ENCODE results near the gene NFIB.

NFIB gene

DNA sequence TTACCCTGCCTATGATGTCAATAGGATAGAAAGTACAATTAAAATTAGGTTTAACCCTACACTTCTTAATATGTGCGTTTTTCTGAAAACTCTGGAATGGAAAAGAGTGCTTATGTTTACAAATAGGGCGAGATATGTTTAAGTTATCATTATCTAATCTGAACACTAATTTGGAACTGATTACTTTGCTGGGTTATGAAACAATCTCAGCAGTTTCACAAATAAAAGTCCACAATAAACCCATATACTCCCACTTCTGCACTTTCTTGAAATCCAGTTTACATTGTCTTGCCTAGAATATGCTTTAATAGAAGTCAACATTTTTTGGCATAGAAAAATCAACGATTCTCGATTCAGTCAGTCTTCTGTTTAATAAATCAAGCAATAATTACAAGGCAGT lies 236.3 kb downstream of the NFIB start:
- DNase-seq (ENCODE audit: low read depth in 3 of 3): no peak

DNA sequence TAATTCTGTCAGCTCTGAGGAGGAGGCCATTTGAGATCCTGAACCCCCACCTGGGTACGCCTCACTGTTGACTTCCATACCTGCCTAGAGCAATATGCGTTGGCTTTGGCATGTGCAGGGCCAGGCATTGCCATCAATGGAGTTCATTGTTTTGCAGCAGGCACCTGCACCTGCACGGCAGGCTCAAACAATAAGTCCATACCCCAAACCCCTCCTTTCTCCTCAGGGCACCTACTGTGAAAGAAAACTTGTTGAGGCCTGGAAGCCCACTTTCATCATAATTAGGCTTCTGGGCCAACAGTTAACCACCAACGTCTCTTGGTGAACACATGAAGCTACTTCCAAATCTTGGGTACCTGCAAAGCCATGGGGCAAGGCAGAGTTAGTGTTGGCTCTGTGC lies 238.7 kb downstream of the NFIB start:
- no peak for DNase-seq (ENCODE audit: low read depth in 3 of 3)

DNA sequence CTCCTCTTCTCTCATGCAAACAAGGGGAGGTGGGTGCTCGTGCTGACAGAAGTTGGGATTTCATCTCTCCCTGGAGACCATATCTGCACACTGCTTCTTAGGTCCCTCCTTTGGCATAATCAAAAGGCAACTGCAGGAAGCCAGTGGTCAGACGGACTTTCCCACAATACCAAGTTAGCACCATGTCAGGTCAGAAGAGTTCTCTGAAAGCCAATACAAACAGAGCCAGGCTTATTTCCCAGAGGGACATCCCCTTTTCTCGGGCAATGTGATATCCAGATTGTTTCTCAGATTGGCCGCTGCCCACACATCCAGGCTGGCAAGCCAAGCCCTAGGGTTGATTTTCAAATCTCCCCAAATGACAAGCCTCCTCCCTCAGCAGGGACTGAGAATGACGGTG lies 241.1 kb downstream of the NFIB start:
- DNase-seq (ENCODE audit: low read depth in 3 of 3): no peak

DNA sequence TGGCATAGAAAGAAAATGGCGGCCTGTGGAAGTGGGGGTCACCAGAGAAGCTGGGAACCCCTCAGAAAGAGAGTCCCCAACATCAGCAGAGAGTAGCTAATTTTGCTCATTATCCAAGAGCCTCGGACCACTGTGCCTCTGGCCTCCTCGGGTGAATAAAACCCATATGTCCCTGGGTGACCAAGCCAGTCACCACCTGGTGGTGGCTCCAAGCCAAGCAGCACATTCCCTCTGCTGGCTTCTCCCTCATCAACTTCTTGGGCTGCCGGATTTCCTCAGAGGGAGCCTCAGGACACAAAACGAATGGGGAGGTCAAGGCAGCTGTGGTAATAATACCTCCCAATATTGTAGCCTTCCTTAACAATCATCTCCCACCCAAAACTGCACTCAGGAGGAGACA lies 242.5 kb downstream of the NFIB start:
- DNase-seq (ENCODE audit: low read depth in 3 of 3): no peak

DNA sequence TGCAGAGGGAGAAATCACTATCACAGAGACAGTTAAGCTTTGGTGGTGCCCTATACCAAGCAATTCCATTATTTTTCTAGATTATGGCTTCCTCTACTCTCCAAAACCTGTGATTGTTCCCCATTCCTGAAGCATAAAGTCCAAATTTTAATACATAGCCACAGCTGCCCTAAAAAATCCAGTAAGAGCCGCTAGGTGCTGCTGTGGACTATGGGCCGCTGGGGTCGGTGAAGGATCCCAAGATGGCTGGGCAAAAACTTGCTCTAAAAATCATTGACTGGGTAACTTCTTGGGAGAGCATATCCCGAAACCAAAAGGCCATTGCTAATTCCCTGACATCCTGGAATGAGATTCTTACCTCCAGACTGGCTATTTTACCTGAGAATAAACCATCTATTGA lies 245.3 kb downstream of the NFIB start:
- no peak for DNase-seq (ENCODE audit: low read depth in 3 of 3)

DNA sequence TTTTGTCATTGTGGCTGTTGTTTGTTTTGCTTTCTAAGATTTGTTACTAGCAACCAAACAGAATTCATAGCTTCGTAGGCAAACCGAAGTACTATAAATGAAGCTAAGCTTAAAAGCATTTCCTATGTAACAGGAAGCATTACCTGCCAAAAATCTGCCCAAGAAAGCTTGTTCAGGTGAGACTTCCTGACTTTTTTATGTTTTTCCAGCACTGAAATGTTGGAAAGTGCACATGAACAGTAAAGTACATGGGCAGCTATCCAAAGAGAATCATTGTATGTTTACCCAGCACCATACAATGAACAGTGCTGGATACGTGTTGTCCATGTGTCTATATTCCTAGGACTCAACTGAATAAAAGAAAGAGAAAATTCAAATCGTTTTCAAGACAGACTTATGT lies 247.1 kb downstream of the NFIB start:
- DNase-seq (ENCODE audit: low read depth in 3 of 3): no peak

DNA sequence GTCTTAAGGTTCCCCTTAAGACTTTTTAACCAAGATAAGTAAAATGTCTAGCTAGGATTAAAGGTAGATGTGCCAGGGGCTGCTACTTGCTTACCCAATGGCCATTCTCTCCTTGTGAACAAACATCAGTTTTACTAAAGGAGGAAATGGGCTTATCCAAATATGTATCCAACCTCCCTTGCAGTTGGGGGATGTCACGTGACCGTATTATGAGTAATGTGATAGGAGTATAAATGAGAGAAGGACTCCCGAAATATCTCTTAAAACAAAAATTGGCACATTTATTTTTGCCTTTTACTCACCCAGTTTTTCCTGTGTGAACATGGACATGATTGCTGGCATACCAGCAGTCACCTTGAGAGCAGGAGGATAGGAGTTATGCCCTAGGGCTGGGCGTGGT lies 247.9 kb downstream of the NFIB start:
- no peak for DNase-seq (ENCODE audit: low read depth in 3 of 3)

DNA sequence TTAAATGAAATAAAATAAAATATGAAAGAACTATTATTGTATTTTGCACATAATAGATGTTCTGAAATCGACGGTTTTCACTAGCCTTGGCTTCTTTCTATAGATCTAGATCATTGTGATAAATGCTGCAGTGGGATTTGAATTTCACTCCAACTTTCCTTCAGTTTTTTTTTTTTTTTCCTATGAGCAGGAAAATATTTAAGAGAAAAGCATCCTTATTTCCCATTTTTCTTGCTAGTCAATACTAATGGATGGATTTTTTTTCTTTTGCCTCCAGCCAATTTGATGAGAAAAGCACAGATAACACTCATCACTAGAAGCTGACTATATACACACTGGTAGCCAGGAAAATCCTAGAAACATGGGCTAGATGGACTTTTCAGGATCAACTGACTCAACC lies 249.0 kb downstream of the NFIB start:
- no peak for DNase-seq (ENCODE audit: low read depth in 3 of 3)

DNA sequence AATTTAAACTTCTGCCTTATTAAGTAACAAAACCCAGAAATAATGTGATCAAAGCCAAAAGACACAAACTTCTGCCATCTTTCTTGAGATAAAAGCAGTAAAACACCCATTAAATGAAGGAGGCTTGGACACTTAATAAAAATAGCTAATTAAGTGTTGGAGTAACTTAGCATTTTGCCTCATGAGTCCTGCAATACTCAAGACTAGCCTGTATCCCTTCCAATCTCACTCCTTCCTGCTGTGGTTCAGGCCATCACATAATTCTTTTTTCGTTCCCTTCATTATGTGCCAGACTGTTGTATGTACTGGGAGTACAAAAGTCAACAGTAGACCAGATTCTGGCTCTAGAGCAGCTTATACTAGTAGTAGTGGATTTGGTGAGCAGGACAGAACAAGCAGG lies 250.2 kb downstream of the NFIB start:
- DNase-seq (ENCODE audit: low read depth in 3 of 3): no peak

DNA sequence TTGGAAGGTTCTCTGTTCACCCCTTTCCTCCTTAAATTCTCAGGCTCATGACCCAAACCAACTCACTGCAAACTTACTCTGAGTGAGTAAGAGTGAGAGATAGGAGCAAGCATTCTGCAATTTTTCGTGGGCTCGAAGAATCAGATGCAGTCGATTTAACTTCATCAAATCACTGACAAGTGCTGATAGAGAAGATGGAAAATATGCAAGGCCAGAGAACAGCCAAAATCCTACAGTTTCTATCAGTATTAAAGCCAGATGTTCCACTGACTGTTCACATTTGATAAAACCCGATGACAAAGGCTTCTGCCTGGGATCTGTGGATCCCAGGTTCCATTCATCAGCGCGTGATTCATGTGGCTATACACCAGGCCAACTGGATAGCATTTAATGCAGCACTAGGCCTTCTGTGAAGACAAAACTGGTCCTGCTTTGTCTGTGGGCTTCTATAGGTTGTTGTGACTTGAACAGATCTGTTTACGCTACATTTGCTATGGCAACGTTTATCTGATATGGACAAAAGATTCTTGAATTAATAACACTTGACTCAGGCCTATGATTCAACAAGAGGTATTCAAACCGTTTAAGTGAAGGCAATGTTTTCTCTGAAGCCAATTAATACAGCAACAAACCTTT lies 251.2 kb downstream of the NFIB start:
- DNase-seq (ENCODE audit: low read depth in 3 of 3): no peak

DNA sequence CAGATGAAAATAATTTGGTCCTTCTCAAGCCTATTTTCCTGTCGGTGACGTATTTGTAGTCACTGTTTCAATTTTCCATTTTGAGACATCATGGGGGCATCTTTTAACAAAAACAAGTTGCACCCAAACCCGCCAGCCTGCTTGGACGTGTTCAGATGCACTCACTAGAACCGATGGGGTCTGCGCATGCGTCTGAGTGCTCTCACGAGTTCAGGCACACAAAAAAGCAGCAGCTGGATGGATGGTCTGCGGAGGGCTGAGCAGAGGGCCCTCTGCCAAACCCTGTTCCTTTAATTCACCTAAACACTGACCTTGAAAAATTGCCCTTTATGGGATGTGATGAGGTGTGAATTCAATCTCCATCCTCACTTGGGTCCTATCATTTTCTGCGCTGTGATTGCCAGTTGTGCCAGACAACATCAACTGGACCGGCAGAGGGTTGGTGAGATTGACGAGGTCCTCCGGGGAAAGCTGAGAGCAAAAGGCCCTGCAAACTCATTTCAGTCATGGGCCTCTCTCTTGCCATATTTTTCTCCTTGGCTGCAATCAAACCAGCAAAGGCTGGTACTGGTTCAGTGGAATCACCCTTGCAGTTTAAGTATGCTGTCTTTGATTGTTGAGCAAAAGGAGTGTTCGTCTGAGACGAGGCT lies 251.9 kb downstream of the NFIB start:
- no peak for DNase-seq (ENCODE audit: low read depth in 3 of 3)

DNA sequence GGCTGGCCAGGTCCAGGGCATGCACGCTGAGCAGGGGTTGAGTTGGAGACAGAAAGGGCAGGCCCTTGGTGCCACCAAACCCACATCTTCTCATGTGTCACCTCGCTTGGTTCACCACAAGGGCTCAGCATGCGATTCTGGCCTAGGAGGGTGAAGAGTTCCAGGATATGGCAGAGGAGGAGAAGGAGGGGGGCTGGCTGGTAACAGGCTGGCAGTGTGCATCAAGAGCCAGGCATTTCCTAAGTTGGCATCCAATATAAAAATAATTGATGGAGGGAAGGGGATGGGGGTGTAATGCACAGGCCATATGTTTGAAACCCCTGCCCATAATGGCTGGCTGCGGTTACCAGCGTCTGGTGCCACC lies 255.6 kb downstream of the NFIB start:
- no peak for DNase-seq (ENCODE audit: low read depth in 3 of 3)

DNA sequence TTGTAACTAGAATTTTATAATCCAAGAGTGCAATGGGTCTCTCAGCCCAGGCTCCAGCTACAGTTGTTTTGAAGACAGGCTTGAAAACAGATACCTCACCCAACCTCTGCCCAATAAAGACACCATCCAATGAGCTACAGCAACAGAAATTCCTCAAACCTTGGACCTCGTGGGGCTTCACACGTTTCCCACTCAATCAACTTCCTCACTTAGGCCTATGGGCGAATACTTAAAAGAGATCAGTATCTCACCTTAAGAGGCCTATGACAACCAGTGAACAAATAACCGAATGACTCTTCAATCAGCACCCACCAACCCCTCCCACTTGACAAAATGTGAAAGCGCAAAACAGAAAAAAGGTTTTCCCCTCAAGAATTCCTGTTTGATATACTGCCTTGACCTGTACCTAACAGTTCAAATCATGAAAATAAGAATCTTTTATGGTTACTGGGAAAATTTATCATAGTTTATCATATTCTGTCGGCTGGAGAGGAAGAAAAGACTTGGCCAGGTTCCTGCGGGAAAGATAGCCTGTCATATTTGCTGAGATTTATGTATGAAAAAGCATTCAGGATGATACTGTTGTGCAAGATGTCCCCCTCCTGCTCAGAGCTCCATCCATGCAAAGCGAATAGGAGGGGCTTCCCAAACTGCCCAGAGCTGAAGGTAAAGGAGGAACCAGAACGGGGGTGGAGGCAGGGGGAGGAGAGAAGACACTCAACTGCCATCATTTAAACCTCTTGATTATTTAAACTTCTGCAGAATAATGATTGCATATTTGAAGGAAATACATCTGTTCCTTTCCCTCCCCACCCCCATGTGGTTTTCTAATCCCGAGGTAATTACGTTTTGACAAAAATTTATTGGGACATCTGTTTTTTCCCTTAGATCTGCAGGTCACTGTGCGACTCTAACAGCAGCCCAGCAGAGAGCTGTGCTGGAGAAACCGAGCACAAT lies 256.3 kb downstream of the NFIB start:
- DNase-seq (ENCODE audit: low read depth in 3 of 3): no peak

DNA sequence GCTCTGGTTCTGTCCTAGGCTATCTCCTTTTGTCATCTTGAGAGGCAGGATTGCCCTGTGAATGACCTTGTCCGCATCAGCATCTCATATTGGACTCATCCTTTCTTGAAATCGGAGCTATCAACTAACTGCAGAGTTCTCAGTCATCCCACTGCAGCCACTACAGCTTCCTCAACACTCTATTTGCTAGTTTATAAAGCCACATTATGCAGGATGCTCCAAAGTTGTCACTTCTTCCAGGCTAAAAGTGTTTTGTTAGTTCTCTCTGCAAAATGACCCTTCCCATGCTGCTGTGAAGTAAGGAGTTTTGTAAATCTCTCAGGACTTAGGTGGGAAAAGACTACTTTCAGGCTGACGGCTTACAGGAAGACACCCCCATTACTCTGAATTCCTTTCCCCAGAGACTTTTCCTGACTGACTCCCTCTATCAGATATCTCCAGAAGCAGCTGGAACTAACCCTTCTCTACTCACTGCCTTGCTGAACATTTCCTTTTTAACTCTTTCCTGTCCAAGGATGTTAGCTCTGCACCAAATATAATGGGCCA lies 257.6 kb downstream of the NFIB start:
- no peak for DNase-seq (ENCODE audit: low read depth in 3 of 3)

DNA sequence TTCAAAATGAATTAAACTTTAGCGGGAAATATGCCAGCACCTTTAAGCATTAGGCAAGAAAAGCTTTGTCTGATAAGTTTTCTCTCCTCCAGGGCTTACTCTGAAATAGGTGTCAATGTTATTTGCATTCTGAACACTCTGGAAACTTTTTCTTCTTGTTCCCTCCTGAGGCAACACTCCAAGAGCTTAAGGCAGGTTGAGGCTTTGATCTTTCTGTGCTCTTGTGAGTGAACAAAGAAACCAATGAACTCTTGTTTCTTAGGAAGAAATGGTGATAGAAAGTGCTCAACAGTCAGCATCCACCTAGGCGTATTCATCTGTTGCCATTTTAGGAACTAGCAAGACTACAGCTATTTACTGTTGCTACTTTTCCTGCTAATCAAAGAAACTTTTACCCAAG lies 259.8 kb downstream of the NFIB start:
- no peak for DNase-seq (ENCODE audit: low read depth in 3 of 3)

DNA sequence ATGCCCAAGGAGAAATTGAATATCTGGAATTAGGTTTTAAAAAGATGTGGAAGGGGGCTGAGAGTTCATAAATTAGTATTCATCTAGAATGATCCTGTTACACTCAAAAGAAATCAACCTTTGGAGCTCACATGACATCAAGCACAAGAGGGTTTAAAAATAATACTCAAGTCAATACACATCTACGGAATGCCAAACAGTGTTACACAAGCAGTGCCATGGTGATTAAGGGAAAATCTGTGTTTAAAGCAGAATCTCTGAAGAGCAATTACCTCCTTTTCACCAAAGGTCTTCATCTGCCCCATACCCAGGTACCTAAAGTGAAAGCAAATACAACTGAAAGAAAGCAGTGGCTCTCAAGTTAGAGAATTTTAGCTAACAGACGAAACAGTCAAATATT lies 261.6 kb downstream of the NFIB start:
- DNase-seq (ENCODE audit: low read depth in 3 of 3): no peak

DNA sequence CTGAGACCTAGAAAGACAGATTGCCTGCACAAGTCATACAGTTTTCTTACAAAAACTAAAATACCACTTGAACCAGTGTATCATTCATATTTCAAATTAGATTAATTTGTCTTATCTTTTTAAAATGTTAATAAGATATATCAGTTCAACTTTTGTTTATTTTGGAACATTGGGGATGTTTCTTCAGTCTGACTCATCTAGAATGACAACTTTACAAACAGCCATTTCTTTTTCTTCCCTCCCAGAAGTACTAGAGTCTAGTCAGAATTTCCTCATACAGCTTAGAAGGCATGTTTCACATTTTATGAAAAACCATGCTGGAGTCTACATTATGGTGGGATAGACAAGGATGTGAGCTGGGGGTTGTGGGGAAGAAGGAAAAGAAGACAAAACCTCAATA lies 262.5 kb downstream of the NFIB start:
- no peak for DNase-seq (ENCODE audit: low read depth in 3 of 3)

DNA sequence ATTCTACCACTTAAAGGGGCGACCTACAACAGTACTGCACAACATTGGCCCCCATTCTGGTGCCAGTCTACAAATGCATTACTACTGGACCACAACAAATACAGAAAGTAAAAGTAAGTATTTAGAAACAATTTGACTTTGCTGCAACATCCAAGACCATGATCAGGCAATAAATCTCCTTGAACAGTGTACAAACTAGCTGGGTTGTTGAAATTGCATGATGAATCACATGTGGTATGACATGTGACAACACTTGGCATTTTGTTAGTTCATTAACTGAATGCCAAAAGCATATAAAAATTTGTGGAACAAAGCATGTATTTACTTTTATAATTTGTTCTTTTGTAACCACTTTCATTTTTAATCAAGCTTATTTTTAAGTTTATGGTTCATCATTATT lies 270.5 kb downstream of the NFIB start:
- no peak for DNase-seq (ENCODE audit: low read depth in 3 of 3)

DNA sequence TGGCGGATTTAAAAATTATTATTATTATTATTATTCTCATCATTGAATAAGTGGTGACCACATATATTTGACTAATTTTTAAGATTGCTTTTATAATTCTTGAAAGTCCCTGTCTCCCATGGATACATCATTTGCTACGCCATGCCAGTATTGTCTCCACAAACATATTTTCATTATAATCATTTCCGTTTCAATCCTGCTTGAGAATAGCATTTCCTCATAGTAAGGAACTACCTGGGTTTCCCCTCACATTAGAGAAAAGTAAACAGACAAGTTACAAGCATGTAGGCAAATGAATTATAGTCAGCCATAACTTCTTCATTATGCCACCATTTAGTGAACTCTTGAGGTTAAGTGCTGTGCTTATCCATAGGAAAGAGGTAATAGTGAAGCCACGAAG lies 276.6 kb downstream of the NFIB start:
- no peak for DNase-seq (ENCODE audit: low read depth in 3 of 3)

DNA sequence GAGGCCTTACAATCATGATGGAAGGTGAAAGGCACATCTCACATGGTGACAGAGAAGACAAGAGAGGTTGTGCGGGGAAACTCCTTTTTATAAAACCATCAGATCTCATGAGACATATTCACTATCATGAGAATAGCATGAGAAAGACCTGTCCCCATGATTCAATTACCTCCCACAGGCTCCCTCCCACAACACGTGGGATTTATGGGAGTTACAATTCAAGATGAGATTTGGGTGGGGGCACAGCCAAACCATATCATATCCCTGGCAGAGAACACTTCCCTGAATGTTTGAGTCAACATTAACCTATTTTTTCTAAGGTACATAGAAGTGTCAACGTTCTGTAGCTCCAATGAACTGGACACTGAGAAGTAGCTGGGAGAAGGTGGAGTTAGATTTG lies 280.9 kb downstream of the NFIB start:
- DNase-seq (ENCODE audit: low read depth in 3 of 3): no peak

Data from stimulated activated CD4-positive, alpha-beta T cell treated with anti-CD3 and anti-CD28 coated beads, TNF-alpha, amount 100 ng/mL, for 4 hours (primary cell).